Neural cell (in vitro differentiated cells): ENCODE data around the gene POLR1G.

ENCODE experiments used
- EP300 ChIP-seq: fragments of 450-650 bp; conservative IDR thresholded peaks from 2 replicates; pipeline ENCODE4 v1.6.1; 2014; ENCODE audit warnings: antibody characterized with exemption, mild to moderate bottlenecking, moderate library complexity; ENCODE audit not compliant: poor library complexity, severe bottlenecking
- EZH2 ChIP-seq: fragments of 200-600, 300-800 bp; shearing (Covaris generic), sonication (generic); IDR thresholded peaks from 2 replicates; pipeline ENCODE4 v1.6.1; 2014; ENCODE audit warnings: antibody characterized with exemption, low read length, borderline replicate concordance, mild to moderate bottlenecking; ENCODE audit not compliant: insufficient read depth, poor library complexity, severe bottlenecking
- POLR2AphosphoS5 ChIP-seq: IDR thresholded peaks from 2 replicates; pipeline ENCODE4 v1.6.1; 2012
- RAD21 ChIP-seq: fragments of 450-650 bp; conservative IDR thresholded peaks from 2 replicates; pipeline ENCODE4 v1.6.1; 2014; ENCODE audit warnings: antibody characterized with exemption, mild to moderate bottlenecking, moderate library complexity
- REST ChIP-seq: IDR thresholded peaks from 2 replicates; pipeline ENCODE4 v1.6.1; 2012; ENCODE audit warnings: borderline replicate concordance
- SMC3 ChIP-seq: fragments of 450-650 bp; conservative IDR thresholded peaks from 2 replicates; pipeline ENCODE4 v1.6.1; 2014; ENCODE audit warnings: antibody characterized with exemption, mild to moderate bottlenecking, moderate library complexity; ENCODE audit not compliant: poor library complexity
- TAF1 ChIP-seq: IDR thresholded peaks from 2 replicates; pipeline ENCODE4 v1.6.1; 2012; ENCODE audit warnings: low read depth
- TF ChIP-seq, protein P1 (sequence below): fragments of 450-650 bp; IDR thresholded peaks from 2 replicates; pipeline ENCODE4 v1.5.1; 2014; ENCODE audit warnings: antibody characterized with exemption, mild to moderate bottlenecking, moderate library complexity; ENCODE audit not compliant: poor library complexity, severe bottlenecking

- TF ChIP-seq, protein P1, sequence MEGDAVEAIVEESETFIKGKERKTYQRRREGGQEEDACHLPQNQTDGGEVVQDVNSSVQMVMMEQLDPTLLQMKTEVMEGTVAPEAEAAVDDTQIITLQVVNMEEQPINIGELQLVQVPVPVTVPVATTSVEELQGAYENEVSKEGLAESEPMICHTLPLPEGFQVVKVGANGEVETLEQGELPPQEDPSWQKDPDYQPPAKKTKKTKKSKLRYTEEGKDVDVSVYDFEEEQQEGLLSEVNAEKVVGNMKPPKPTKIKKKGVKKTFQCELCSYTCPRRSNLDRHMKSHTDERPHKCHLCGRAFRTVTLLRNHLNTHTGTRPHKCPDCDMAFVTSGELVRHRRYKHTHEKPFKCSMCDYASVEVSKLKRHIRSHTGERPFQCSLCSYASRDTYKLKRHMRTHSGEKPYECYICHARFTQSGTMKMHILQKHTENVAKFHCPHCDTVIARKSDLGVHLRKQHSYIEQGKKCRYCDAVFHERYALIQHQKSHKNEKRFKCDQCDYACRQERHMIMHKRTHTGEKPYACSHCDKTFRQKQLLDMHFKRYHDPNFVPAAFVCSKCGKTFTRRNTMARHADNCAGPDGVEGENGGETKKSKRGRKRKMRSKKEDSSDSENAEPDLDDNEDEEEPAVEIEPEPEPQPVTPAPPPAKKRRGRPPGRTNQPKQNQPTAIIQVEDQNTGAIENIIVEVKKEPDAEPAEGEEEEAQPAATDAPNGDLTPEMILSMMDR: peak; percentile 44
- TF ChIP-seq REST (no peak), EP300 (no peak), POLR2AphosphoS5 (no peak), TAF1 (no peak), EZH2 (no peak), RAD21 (no peak), SMC3 (no peak)
These were observed 39.9 kb downstream of the POLR1G start for GRCh38 chr19:45446295-45446694.
